GM21576 (cell line): ENCODE data around the gene TUBA1C.
A peak's percentile ranks its signal among the peaks of the same experiment; 100 is the strongest.
"Not testable (repeated sequence)": the region's sequence is repeated elsewhere in the genome, so short reads cannot be mapped to it uniquely, and the experiment has no call there.

Experiments
- ATAC-seq: cut with Tn5 transposase; IDR thresholded peaks from one replicate; pipeline ENCODE4 v1.9.1; 2021; ENCODE audit warnings: mild to moderate bottlenecking, moderate library complexity; ENCODE audit not compliant: unreplicated experiment

The TUBA1C gene

DNA sequence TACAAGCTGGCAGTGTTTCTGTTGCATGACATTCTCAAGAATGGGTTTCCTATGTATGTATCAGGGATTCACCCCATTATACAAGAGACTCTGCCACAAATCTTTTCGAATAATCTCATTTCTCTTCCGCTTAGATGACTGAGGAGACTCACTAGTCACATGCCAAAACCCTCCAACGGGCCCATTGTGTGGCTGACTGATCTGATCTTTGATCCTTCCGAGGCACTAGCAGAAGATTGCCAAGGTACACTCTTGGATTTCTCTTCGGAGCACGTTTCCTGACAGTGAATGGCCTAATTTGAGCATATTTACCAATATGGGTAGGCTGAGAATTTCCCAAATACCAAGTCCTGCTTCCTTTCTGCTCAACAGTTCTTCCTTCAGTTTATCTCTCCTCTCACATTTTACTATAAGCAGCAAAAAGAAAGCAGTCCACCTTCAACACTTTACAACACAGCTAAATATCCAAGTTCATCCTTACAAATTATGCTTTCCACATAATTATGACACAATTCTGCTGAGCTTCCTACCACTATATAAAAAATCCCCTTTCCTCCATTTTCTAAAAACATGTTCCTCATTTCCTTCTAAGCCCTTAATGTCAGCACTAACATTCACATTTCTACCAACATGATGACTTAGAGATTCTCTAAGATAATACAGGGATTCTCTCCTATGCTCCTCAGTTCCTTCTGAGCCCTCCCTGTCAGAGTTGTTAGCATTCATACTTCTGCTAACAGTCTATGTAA is 41.1 kb downstream of the TUBA1C start:
- ATAC-seq, result no peak

DNA sequence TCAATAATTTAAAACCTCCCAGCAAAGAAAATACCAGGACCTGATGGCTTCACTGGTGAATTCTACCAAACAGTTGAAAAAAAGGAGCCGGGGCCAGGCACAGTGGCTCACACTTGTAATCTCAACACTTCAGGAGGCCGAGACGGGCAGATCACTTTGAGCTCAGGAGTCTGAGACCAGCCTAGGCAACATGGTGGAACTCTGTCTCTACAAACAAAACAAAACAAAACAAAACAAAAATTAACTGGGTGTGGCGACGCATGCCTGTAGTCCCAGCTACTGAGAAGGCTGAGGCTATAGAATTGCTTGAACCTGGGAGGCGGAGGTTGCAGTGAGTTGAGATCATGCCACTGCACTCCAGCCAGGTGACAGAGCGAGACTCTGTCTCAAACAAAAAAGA is 44.5 kb downstream of the TUBA1C start:
- no peak for ATAC-seq

DNA sequence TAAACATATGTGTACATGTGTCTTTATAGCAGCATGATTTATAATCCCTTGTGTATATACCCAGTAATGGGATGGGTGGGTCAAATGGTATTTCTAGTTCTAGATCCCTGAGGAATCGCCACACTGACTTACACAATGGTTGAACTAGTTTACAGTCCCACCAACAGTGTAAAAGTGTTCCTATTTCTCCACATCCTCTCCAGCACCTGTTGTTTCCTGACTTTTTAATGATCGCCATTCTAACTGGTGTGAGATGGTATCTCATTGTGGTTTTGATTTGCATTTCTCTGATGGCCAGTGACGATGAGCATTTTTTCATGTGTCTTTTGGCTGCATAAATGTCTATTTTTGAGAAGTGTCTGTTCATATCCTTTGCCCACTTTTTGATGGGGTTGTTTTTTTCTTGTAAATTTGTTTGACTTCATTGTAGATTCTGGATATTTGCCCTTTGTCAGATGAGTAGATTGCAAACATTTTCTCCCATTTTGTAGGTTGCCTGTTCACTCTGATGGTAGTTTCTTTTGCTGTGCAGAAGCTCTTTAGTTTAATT is 45.6 kb downstream of the TUBA1C start:
- not testable (repeated sequence) for ATAC-seq

DNA sequence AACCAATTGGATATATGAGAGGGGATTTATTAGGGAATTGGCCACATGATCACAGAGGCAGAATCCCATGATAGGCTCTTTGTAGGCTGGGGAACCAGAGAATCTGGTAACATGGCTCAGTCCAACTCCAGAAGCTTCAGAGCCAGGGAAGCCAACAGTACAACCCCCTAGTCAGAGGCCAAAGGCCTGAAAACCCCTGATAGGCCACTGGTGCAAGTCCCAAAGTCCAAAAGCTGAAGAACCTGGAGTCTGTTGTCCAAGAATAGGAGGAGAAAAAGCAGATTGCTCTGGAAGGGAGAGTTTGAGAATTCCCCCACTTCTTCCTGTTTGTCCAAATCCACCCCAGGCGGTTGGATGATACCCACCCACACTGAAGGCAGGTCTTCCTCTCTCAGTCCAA is 49.9 kb downstream of the TUBA1C start:
- ATAC-seq, result no peak

DNA sequence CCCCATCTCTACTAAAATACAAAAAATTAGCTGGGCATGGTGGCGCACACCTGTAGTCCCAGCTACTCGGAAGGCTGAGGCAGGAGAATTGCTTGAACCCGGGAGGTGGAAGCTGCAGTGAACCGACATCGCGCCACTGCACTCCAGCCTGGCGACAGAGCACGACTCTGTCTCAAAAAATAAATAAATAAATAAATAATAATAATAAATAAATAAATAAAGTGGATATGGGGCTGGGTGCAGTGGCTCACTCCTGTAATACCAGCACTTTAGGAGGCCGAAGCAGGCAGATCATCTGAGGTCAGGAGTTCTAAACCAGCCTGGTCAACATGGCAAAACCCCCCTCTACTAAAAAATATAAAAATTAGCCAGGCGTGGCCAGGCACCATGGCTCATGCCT is 52.2 kb downstream of the TUBA1C start:
- not testable (repeated sequence) for ATAC-seq

DNA sequence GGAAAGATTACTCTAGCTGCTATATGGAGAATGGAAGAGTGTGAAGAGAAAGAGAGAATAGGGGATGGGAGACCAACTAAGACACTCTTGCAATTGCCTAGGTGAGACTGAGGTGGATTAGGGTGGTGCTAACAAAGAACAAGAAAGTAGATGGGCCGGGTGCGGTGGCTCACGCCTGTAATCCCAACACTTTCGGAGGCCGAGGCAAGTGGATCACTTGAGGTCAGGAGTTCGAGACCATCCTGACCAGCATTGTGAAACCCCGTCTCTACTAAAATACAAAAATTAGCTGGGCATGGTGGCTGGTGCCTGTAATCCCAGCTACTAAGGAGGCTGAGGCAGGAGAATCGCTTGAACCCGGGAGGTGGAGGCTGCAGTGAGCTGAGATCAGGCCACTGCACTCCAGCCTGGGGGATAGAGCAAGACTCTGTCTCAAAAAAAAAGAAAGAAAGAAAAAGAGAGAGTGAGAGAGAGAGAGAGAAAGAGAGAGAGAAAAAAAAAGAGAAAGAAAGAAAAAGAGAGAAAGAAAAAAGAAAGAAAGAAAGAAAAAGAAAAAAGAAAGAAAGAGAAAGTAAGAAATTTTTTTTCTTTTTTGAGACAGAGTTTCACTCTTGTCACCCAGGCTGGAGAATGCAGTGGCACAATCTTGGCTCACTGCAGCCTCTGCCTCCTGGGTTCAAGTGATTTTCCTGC is 55.7 kb downstream of the TUBA1C start:
- not testable (repeated sequence) for ATAC-seq

DNA sequence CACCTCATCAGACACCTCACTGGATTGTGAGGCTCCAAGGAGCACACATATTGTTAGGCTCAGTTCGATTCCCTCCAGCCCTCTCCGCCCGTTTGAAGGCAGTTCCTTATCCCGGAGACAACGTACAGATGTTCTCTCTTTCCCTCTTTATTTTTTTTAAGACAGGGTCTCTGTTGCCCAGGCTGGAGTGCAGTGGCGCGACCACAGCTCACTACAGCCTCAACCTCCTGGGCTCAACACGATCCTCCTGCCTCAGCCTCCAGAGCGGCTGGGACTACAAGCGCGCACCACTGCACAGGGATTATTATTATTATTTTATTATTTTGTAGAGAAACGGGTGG is 57.5 kb downstream of the TUBA1C start:
- no peak for ATAC-seq

DNA sequence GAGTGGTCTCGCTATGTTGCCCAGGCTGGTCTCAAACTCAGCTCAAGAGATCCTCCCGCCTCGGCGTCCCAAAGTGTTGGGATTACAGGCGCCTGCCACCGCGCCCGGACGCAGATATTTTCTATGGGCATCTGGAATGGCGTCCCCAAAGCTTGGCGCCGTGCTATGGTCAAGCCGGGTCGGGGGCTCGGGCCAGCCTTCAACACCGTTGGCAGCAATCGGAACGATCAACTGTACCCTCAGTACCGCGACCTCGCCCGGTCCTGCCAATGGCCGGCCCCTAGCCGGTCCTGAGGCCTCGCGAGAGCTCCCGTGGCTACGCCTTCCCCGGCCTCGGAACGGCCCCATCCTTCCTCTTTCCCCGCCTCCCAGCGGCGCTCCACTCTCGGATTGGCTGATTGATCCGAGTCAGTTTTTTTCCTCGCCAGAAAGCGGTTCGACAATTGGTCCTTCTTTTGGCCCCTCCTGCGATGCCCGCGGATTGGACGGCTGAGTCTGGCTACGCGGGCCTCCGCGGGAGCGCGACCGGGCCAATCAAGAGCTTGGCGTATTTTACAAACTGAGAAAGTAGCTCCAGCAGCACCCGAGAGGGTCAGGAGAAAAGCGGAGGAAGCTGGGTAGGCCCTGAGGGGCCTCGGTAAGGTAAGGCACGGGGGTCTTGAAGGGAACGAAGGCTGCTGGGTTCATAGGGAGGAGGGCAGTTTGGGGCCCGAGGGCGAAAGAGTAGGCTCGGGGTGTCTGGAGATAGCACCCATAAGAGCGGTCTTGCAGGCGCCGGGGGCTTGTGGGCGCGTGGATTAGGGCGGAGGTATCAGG is 58.0 kb downstream of the TUBA1C start, which contains the start of gene TROAP:
Gene TROAP, plus strand, starts transcription at position 548 of the 816 bp plus-strand sequence. CDS start 354 bp downstream, outside the sequence.
- peak; percentile 97 for ATAC-seq

DNA sequence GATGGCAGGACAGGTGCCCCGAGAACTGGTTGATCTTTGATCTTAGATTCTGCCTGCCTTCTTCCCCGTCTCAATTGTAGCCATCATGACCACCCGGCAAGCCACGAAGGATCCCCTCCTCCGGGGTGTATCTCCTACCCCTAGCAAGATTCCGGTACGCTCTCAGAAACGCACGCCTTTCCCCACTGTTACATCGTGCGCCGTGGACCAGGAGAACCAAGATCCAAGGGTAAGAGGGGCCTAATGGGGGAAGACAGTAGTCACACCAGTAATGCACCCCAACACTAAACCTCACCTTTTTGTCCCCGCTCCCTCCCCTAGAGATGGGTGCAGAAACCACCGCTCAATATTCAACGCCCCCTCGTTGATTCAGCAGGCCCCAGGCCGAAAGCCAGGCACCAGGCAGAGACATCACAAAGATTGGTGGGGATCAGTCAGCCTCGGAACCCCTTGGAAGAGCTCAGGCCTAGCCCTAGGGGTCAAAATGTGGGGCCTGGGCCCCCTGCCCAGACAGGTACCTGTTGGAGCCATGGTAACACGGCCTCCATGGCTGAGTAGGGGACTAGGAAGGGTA is 58.7 kb downstream of the TUBA1C start:
- ATAC-seq, result no peak
